KMS-11 (cell line): ENCODE measurements around the gene ACKR1.

Experiments
- H2AFZ ChIP-seq: fragments of 200-600 bp; sonication (generic); 2 replicates; pipeline ENCODE4 v1.6.1; 2016; ENCODE audit warnings: antibody characterized with exemption, mixed run types, low read depth
- H3K27ac ChIP-seq: fragments of 200-600 bp; sonication (generic); 2 replicates; pipeline ENCODE4 v1.6.1; 2016; ENCODE audit warnings: mild to moderate bottlenecking, mixed run types
- H3K27me3 ChIP-seq: fragments of 200-600 bp; sonication (generic); 2 replicates; pipeline ENCODE4 v1.6.1; 2017; ENCODE audit warnings: mild to moderate bottlenecking, low read depth, mixed run types, moderate library complexity; ENCODE audit not compliant: insufficient read depth
- H3K36me3 ChIP-seq: fragments of 200-600 bp; sonication (generic); 2 replicates; pipeline ENCODE4 v1.6.1; 2017; ENCODE audit warnings: mild to moderate bottlenecking, mixed run types; ENCODE audit not compliant: insufficient read depth
- H3K4me1 ChIP-seq: fragments of 200-600 bp; sonication (generic); 2 replicates; pipeline ENCODE4 v1.6.1; 2016; ENCODE audit warnings: mild to moderate bottlenecking, low read depth, mixed run types; ENCODE audit not compliant: poor library complexity, severe bottlenecking
- H3K4me2 ChIP-seq: fragments of 200-600 bp; sonication (generic); 2 replicates; pipeline ENCODE4 v1.7.0; 2016; ENCODE audit warnings: mild to moderate bottlenecking, mixed run types
- H3K4me3 ChIP-seq: fragments of 200-600 bp; sonication (generic); IDR thresholded peaks from 2 replicates; pipeline ENCODE4 v1.6.1; 2017; ENCODE audit warnings: low read depth, low read length, mixed read lengths; ENCODE audit not compliant: insufficient read depth
- H3K79me2 ChIP-seq: fragments of 200-600 bp; sonication (generic); 2 replicates; pipeline ENCODE4 v1.6.1; 2016; ENCODE audit warnings: low read depth, mixed run types; ENCODE audit not compliant: insufficient read depth
- H3K9ac ChIP-seq: fragments of 200-600 bp; sonication (generic); 2 replicates; pipeline ENCODE4 v1.6.1; 2016; ENCODE audit warnings: mild to moderate bottlenecking, mixed run types
- H4K20me1 ChIP-seq: fragments of 200-600 bp; sonication (generic); 2 replicates; pipeline ENCODE4 v1.6.1; 2016; ENCODE audit warnings: mild to moderate bottlenecking, mixed run types; ENCODE audit not compliant: insufficient read depth
- CTCF ChIP-seq: fragments of 200-600 bp; sonication (generic); conservative IDR thresholded peaks from 2 replicates; pipeline ENCODE4 v1.6.1; 2017; ENCODE audit warnings: low read depth, mild to moderate bottlenecking, antibody characterized with exemption, low read length, moderate library complexity, mixed read lengths

Gene ACKR1

GRCh38 chr1:159199901-159200300, 4.8 kb upstream of the ACKR1 start:
- Histone ChIP-seq H3K36me3 (no peaks in the 10 kb centered on the region), H4K20me1 (no peaks in the 10 kb centered on the region), H3K9ac (no peak overlapping the region), H2AFZ (no peak overlapping the region), H3K27me3 (no peaks in the 10 kb centered on the region), H3K4me1 (no peaks in the 10 kb centered on the region), H3K27ac (no peak overlapping the region), H3K79me2 (no peaks in the 10 kb centered on the region), H3K4me2 (no peak overlapping the region), H3K4me3 (no peak overlapping the region)
- no peak for TF ChIP-seq CTCF

DNA sequence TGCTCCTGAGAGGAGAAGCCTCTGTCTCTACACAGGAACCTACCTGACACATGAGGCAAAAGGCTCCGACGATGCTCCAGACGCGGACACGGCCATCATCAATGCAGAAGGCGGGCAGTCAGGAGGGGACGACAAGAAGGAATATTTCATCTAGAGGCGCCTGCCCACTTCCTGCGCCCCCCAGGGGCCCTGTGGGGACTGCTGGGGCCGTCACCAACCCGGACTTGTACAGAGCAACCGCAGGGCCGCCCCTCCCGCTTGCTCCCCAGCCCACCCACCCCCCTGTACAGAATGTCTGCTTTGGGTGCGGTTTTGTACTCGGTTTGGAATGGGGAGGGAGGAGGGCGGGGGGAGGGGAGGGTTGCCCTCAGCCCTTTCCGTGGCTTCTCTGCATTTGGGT, 3.9 kb upstream of the ACKR1 start:
- H4K20me1 ChIP-seq, result no peaks in the 10 kb centered on the region
- H3K79me2 ChIP-seq, result no peaks in the 10 kb centered on the region
- no peak overlapping the region for H3K4me3 ChIP-seq
- H2AFZ ChIP-seq, result no peak overlapping the region
- no peaks in the 10 kb centered on the region for H3K36me3 ChIP-seq
- no peak overlapping the region for H3K9ac ChIP-seq
- no peak for TF ChIP-seq CTCF
- H3K4me1 ChIP-seq, result no peaks in the 10 kb centered on the region
- H3K4me2 ChIP-seq, result no peak overlapping the region
- H3K27me3 ChIP-seq, result no peaks in the 10 kb centered on the region
- no peak overlapping the region for H3K27ac ChIP-seq

- Histone ChIP-seq H3K4me2 (no peak overlapping the region), H4K20me1 (no peaks in the 10 kb centered on the region), H3K9ac (no peak overlapping the region), H3K27ac (no peak overlapping the region), H3K27me3 (no peaks in the 10 kb centered on the region), H3K4me1 (no peaks in the 10 kb centered on the region), H3K4me3 (no peak overlapping the region), H2AFZ (no peak overlapping the region), H3K79me2 (no peaks in the 10 kb centered on the region), H3K36me3 (no peaks in the 10 kb centered on the region)
- TF ChIP-seq CTCF, result no peak
Observed at GRCh38 chr1:159201642-159202041, 3.0 kb upstream of the ACKR1 start.

- Histone ChIP-seq H3K36me3 (no peaks in the 10 kb centered on the region), H3K4me3 (no peak overlapping the region), H3K9ac (no peak overlapping the region), H2AFZ (no peak overlapping the region), H4K20me1 (no peaks in the 10 kb centered on the region), H3K79me2 (no peaks in the 10 kb centered on the region), H3K27me3 (no peaks in the 10 kb centered on the region), H3K4me1 (no peaks in the 10 kb centered on the region), H3K27ac (no peak overlapping the region), H3K4me2 (no peak overlapping the region)
- no peak for TF ChIP-seq CTCF
Observed at GRCh38 chr1:159203610-159204009, 1.1 kb upstream of the ACKR1 start.

- no peaks in the 10 kb centered on the region for H3K4me1 ChIP-seq
- no peaks in the 10 kb centered on the region for H3K79me2 ChIP-seq
- H3K27me3 ChIP-seq, result no peaks in the 10 kb centered on the region
- H3K4me3 ChIP-seq, result no peak overlapping the region
- no peak for TF ChIP-seq CTCF
- H2AFZ ChIP-seq, result no peak overlapping the region
- H3K9ac ChIP-seq, result no peak overlapping the region
- H3K27ac ChIP-seq, result no peak overlapping the region
- no peaks in the 10 kb centered on the region for H4K20me1 ChIP-seq
- H3K4me2 ChIP-seq, result no peak overlapping the region
- no peaks in the 10 kb centered on the region for H3K36me3 ChIP-seq
Observed at GRCh38 chr1:159205225-159205624, 550 bp downstream of the ACKR1 start.
